Kasumi-1 (cell line): ENCODE results near the gene DYNLL2.
"Not testable (repeated sequence)": the region's sequence is repeated elsewhere in the genome, so short reads cannot be mapped to it uniquely, and the experiment has no call there.

Experiments
- DNase-seq, 2 experiments: peaks; one replicate each; lab custom pipeline; 2025; lab: John Stamatoyannopoulos, UW

DYNLL2 gene

GRCh38 chr17:58073266-58073665, 10.0 kb upstream of the DYNLL2 start:
- DNase-seq: not testable (repeated sequence)

GRCh38 chr17:58074406-58074805, 8.8 kb upstream of the DYNLL2 start:
- not testable (repeated sequence) for DNase-seq

GRCh38 chr17:58079300-58080033, 3.8 kb upstream of the DYNLL2 start:
- DNase-seq: no peak

- no peak for DNase-seq
Measured at GRCh38 chr17:58081646-58082340, 1.4 kb upstream of the DYNLL2 start.

- no peak for DNase-seq
Measured at GRCh38 chr17:58082341-58082869, 814 bp upstream of the DYNLL2 start.

- peak in 1 of 2 experiments; percentile 41 for DNase-seq
Measured at GRCh38 chr17:58083491-58084316, 485 bp downstream of the DYNLL2 start.

- DNase-seq: peak; percentile 21 to 44
Measured at GRCh38 chr17:58084317-58084981, 1.2 kb downstream of the DYNLL2 start.

- no peak for DNase-seq
Measured at GRCh38 chr17:58085039-58085715, 2.0 kb downstream of the DYNLL2 start.

GRCh38 chr17:58086953-58087352, 3.7 kb downstream of the DYNLL2 start:
- DNase-seq: no peak

- DNase-seq: no peak
Measured at GRCh38 chr17:58088624-58089023, 5.4 kb downstream of the DYNLL2 start.

- no peak for DNase-seq
Measured at GRCh38 chr17:58089111-58089510, 5.9 kb downstream of the DYNLL2 start.

- no peak for DNase-seq
Measured at GRCh38 chr17:58091024-58091567, 7.9 kb downstream of the DYNLL2 start.

GRCh38 chr17:58092101-58092796, 9.0 kb downstream of the DYNLL2 start:
- no peak for DNase-seq

- DNase-seq: no peak
Measured at GRCh38 chr17:58092797-58093385, 9.7 kb downstream of the DYNLL2 start.

GRCh38 chr17:58094118-58094517, 10.9 kb downstream of the DYNLL2 start:
- no peak for DNase-seq

- DNase-seq: peak in 1 of 2 experiments; percentile 2
Measured at GRCh38 chr17:58096892-58097291, 13.7 kb downstream of the DYNLL2 start.

- DNase-seq: no peak
Measured at GRCh38 chr17:58097384-58098088, 14.3 kb downstream of the DYNLL2 start.

GRCh38 chr17:58100506-58100905, 17.3 kb downstream of the DYNLL2 start:
- no peak for DNase-seq

- DNase-seq: not testable (repeated sequence)
Measured at GRCh38 chr17:58101898-58102297, 18.7 kb downstream of the DYNLL2 start.
